ENCODE measurements around the gene PURA. TPM values are rescaled to one million over a fixed set of nuclear protein-coding genes. Genes with fewer than 3 reads are reported as not detected.

The PURA gene
- total and polyA plus RNA-seq, 4 donors: 2.8 to 14.7 (median 5.6) TPM

DNA sequence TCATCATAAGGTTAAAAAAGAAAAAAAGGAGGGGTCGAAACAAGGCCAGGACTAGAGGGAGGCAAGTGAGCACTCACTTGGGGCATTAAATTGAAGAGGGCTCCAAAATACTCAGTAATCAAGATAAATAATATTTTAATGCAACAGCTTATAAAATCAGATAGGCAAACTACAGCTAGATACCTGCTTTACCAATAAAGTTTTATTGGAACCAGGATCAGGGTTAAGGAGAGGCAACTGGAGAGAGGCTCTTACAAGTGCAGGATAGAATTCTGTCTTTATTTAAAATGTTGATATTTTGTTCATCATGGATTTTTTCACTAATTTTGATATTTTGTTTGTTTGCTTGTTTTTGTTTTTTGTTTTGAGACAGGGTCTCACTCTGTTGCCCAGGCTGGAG, 30.3 kb upstream of the PURA start:
- TF ChIP-seq, protein P1, sequence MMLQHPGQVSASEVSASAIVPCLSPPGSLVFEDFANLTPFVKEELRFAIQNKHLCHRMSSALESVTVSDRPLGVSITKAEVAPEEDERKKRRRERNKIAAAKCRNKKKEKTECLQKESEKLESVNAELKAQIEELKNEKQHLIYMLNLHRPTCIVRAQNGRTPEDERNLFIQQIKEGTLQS (IDR thresholded peaks at IDR 0.05): no peak
- TF ChIP-seq TAF1 (conservative IDR thresholded peaks at IDR 0.05): no peak
- no peak for TF ChIP-seq SP1 (IDR thresholded peaks at IDR 0.05)
- TF ChIP-seq, protein P2, sequence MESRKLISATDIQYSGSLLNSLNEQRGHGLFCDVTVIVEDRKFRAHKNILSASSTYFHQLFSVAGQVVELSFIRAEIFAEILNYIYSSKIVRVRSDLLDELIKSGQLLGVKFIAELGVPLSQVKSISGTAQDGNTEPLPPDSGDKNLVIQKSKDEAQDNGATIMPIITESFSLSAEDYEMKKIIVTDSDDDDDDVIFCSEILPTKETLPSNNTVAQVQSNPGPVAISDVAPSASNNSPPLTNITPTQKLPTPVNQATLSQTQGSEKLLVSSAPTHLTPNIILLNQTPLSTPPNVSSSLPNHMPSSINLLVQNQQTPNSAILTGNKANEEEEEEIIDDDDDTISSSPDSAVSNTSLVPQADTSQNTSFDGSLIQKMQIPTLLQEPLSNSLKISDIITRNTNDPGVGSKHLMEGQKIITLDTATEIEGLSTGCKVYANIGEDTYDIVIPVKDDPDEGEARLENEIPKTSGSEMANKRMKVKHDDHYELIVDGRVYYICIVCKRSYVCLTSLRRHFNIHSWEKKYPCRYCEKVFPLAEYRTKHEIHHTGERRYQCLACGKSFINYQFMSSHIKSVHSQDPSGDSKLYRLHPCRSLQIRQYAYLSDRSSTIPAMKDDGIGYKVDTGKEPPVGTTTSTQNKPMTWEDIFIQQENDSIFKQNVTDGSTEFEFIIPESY (IDR thresholded peaks at IDR 0.05): no peak
- TF ChIP-seq, protein P3, sequence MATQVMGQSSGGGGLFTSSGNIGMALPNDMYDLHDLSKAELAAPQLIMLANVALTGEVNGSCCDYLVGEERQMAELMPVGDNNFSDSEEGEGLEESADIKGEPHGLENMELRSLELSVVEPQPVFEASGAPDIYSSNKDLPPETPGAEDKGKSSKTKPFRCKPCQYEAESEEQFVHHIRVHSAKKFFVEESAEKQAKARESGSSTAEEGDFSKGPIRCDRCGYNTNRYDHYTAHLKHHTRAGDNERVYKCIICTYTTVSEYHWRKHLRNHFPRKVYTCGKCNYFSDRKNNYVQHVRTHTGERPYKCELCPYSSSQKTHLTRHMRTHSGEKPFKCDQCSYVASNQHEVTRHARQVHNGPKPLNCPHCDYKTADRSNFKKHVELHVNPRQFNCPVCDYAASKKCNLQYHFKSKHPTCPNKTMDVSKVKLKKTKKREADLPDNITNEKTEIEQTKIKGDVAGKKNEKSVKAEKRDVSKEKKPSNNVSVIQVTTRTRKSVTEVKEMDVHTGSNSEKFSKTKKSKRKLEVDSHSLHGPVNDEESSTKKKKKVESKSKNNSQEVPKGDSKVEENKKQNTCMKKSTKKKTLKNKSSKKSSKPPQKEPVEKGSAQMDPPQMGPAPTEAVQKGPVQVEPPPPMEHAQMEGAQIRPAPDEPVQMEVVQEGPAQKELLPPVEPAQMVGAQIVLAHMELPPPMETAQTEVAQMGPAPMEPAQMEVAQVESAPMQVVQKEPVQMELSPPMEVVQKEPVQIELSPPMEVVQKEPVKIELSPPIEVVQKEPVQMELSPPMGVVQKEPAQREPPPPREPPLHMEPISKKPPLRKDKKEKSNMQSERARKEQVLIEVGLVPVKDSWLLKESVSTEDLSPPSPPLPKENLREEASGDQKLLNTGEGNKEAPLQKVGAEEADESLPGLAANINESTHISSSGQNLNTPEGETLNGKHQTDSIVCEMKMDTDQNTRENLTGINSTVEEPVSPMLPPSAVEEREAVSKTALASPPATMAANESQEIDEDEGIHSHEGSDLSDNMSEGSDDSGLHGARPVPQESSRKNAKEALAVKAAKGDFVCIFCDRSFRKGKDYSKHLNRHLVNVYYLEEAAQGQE (IDR thresholded peaks at IDR 0.05): no peak
- TF ChIP-seq EGR1 (IDR thresholded peaks at IDR 0.05; ENCODE audit: low read depth in 2 of 2): no peak
- TF ChIP-seq CTCF (IDR thresholded peaks at IDR 0.05; ENCODE audit: low read depth, low read length, missing input control): no peak
- TF ChIP-seq YY1 (IDR thresholded peaks at IDR 0.05): no peak
- TF ChIP-seq JUND (IDR thresholded peaks at IDR 0.05): no peak
- TF ChIP-seq RXRA (IDR thresholded peaks at IDR 0.05): no peak
- TF ChIP-seq HNF4A (conservative IDR thresholded peaks at IDR 0.05): no peak
- no peak for TF ChIP-seq FOXA2 (IDR thresholded peaks at IDR 0.05)
- TF ChIP-seq HNF4G (IDR thresholded peaks at IDR 0.05): no peak
- TF ChIP-seq GABPA (IDR thresholded peaks at IDR 0.05 in 1 of 2, conservative IDR thresholded peaks at IDR 0.05 in 1 of 2): no peak
- no peak for TF ChIP-seq NR2F2 (IDR thresholded peaks at IDR 0.05)
- Histone ChIP-seq H3K9ac (ENCODE audit: low read depth in 1 of 2, low read length in 2 of 2) (no peak overlapping the region), H3K4me1 (ENCODE audit: control insufficient read depth in 4 of 4, insufficient read depth in 4 of 4, low read length in 3 of 4) (no peaks in the 10 kb centered on the region), H3K27ac (ENCODE audit: low read depth in 1 of 2, low read length in 2 of 2) (no peak overlapping the region), H3K36me3 (ENCODE audit: control insufficient read depth in 4 of 4, insufficient read depth in 3 of 4, low read depth in 1 of 4, low read length in 3 of 4) (no peaks in the 10 kb centered on the region), H3K4me3 (ENCODE audit: low read depth in 1 of 3, low read length in 3 of 3) (no peak overlapping the region), H3K9me3 (ENCODE audit: control insufficient read depth in 4 of 4, low read length in 3 of 4) (no peaks in the 10 kb centered on the region), H3K27me3 (ENCODE audit: control insufficient read depth in 4 of 4, insufficient read depth in 4 of 4, low read length in 3 of 4) (no peaks in the 10 kb centered on the region)
- 98% methylated on average over 1 of the region's 1 CpG for WGBS
- no peak for DNase-seq (ENCODE audit: low spot score)

GRCh38 chr5:140084541-140084940, 29.4 kb upstream of the PURA start:
- no peaks in the 10 kb centered on the region for H3K27me3 ChIP-seq (ENCODE audit: control insufficient read depth in 4 of 4, insufficient read depth in 4 of 4, low read length in 3 of 4)
- H3K27ac ChIP-seq (ENCODE audit: low read depth in 1 of 2, low read length in 2 of 2): no peak overlapping the region
- no peak overlapping the region for H3K9ac ChIP-seq (ENCODE audit: low read depth in 1 of 2, low read length in 2 of 2)
- no peak for DNase-seq (ENCODE audit: low spot score)
- no peak for TF ChIP-seq RAD21 (IDR thresholded peaks at IDR 0.05)
- TF ChIP-seq RXRA (IDR thresholded peaks at IDR 0.05): no peak
- TF ChIP-seq, protein P1 (IDR thresholded peaks at IDR 0.05): no peak
- TF ChIP-seq EGR1 (IDR thresholded peaks at IDR 0.05; ENCODE audit: low read depth in 2 of 2): no peak
- no peak for TF ChIP-seq SP1 (IDR thresholded peaks at IDR 0.05)
- TF ChIP-seq GABPA (IDR thresholded peaks at IDR 0.05 in 1 of 2, conservative IDR thresholded peaks at IDR 0.05 in 1 of 2): no peak
- TF ChIP-seq HNF4G (IDR thresholded peaks at IDR 0.05): no peak
- no peak for TF ChIP-seq TAF1 (conservative IDR thresholded peaks at IDR 0.05)
- no peak for TF ChIP-seq FOXA1 (IDR thresholded peaks at IDR 0.05)
- no peak for TF ChIP-seq JUND (IDR thresholded peaks at IDR 0.05)
- TF ChIP-seq FOXA2 (IDR thresholded peaks at IDR 0.05): no peak
- no peak for TF ChIP-seq YY1 (IDR thresholded peaks at IDR 0.05)
- TF ChIP-seq, protein P4, sequence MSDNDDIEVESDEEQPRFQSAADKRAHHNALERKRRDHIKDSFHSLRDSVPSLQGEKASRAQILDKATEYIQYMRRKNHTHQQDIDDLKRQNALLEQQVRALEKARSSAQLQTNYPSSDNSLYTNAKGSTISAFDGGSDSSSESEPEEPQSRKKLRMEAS (IDR thresholded peaks at IDR 0.05): no peak
- TF ChIP-seq NR2F2 (IDR thresholded peaks at IDR 0.05): no peak
- TF ChIP-seq, protein P2 (IDR thresholded peaks at IDR 0.05): no peak
- no peaks in the 10 kb centered on the region for H3K4me1 ChIP-seq (ENCODE audit: control insufficient read depth in 4 of 4, insufficient read depth in 4 of 4, low read length in 3 of 4)
- H3K36me3 ChIP-seq (ENCODE audit: control insufficient read depth in 4 of 4, insufficient read depth in 3 of 4, low read depth in 1 of 4, low read length in 3 of 4): no peaks in the 10 kb centered on the region
- no peak overlapping the region for H3K4me3 ChIP-seq (ENCODE audit: low read depth in 1 of 3, low read length in 3 of 3)
- no peaks in the 10 kb centered on the region for H3K9me3 ChIP-seq (ENCODE audit: control insufficient read depth in 4 of 4, low read length in 3 of 4)
- WGBS: 63% methylated on average over 4 of the region's 4 CpGs

All from liver (tissue), 9 donors.